Measurements from ENCODE around the gene GOLGA8B. TPM values are rescaled to one million over a fixed set of nuclear protein-coding genes. Genes with fewer than 3 reads are reported as not detected.

The GOLGA8B gene
- total RNA-seq, 1 donor from 2014 or later, result 45.2 TPM

GRCh38 chr15:34606131-34606530 lies 22.7 kb upstream of the GOLGA8B start:
- no peaks in the 10 kb centered on the region for H3K36me3 ChIP-seq (ENCODE audit: control insufficient read depth, insufficient read depth, low read length)
- no peak overlapping the region for H3K4me3 ChIP-seq (ENCODE audit: low read depth, low read length)
- no peak for DNase-seq (ENCODE audit: low read depth)
- TF ChIP-seq CTCF (IDR thresholded peaks at IDR 0.05; ENCODE audit: insufficient read depth, low read length, poor library complexity, severe bottlenecking), result no peak
- no peaks in the 10 kb centered on the region for H3K27me3 ChIP-seq (ENCODE audit: control insufficient read depth, insufficient read depth, low read length)

- Histone ChIP-seq H3K4me3 (ENCODE audit: low read depth, low read length) (no peak overlapping the region), H3K36me3 (ENCODE audit: control insufficient read depth, insufficient read depth, low read length) (no peaks in the 10 kb centered on the region), H3K27me3 (ENCODE audit: control insufficient read depth, insufficient read depth, low read length) (no peaks in the 10 kb centered on the region)
- no peak for DNase-seq (ENCODE audit: low read depth)
- TF ChIP-seq CTCF (IDR thresholded peaks at IDR 0.05; ENCODE audit: insufficient read depth, low read length, poor library complexity, severe bottlenecking), result no peak
Observed at GRCh38 chr15:34603095-34603494, 19.6 kb upstream of the GOLGA8B start.

GRCh38 chr15:34600923-34601322 lies 17.5 kb upstream of the GOLGA8B start:
- H3K36me3 ChIP-seq (ENCODE audit: control insufficient read depth, insufficient read depth, low read length), result no peaks in the 10 kb centered on the region
- no peaks in the 10 kb centered on the region for H3K27me3 ChIP-seq (ENCODE audit: control insufficient read depth, insufficient read depth, low read length)
- TF ChIP-seq CTCF (IDR thresholded peaks at IDR 0.05; ENCODE audit: insufficient read depth, low read length, poor library complexity, severe bottlenecking), result no peak
- no peak for DNase-seq (ENCODE audit: low read depth)
- H3K4me3 ChIP-seq (ENCODE audit: low read depth, low read length), result no peak overlapping the region

- no peaks in the 10 kb centered on the region for H3K27me3 ChIP-seq (ENCODE audit: control insufficient read depth, insufficient read depth, low read length)
- H3K36me3 ChIP-seq (ENCODE audit: control insufficient read depth, insufficient read depth, low read length), result no peaks in the 10 kb centered on the region
- DNase-seq (ENCODE audit: low read depth), result no peak
- no peak for TF ChIP-seq CTCF (IDR thresholded peaks at IDR 0.05; ENCODE audit: insufficient read depth, low read length, poor library complexity, severe bottlenecking)
- no peak overlapping the region for H3K4me3 ChIP-seq (ENCODE audit: low read depth, low read length)
Observed at GRCh38 chr15:34598799-34599585, 15.5 kb upstream of the GOLGA8B start.

- no peak for TF ChIP-seq CTCF (IDR thresholded peaks at IDR 0.05; ENCODE audit: insufficient read depth, low read length, poor library complexity, severe bottlenecking)
- no peak for DNase-seq (ENCODE audit: low read depth)
- Histone ChIP-seq H3K4me3 (ENCODE audit: low read depth, low read length) (no peak overlapping the region), H3K36me3 (ENCODE audit: control insufficient read depth, insufficient read depth, low read length) (no peaks in the 10 kb centered on the region), H3K27me3 (ENCODE audit: control insufficient read depth, insufficient read depth, low read length) (no peaks in the 10 kb centered on the region)
Observed at GRCh38 chr15:34597316-34597715, 13.9 kb upstream of the GOLGA8B start.

GRCh38 chr15:34594361-34594760 lies 10.9 kb upstream of the GOLGA8B start:
- no peak for TF ChIP-seq CTCF (IDR thresholded peaks at IDR 0.05; ENCODE audit: insufficient read depth, low read length, poor library complexity, severe bottlenecking)
- no peak for DNase-seq (ENCODE audit: low read depth)
- Histone ChIP-seq H3K27me3 (ENCODE audit: control insufficient read depth, insufficient read depth, low read length) (no peaks in the 10 kb centered on the region), H3K36me3 (ENCODE audit: control insufficient read depth, insufficient read depth, low read length) (no peaks in the 10 kb centered on the region), H3K4me3 (ENCODE audit: low read depth, low read length) (no peak overlapping the region)
